NCI-H2227 (cell line): Measurements from ENCODE around the gene ST7.
"Not testable (repeated sequence)": the region's sequence is repeated elsewhere in the genome, so short reads cannot be mapped to it uniquely, and the experiment has no call there.

Experiments used
- DNase-seq: peaks from one replicate; lab custom pipeline; 2025; ENCODE audit not compliant: unreplicated experiment; lab: John Stamatoyannopoulos, UW

The ST7 gene, protein sequence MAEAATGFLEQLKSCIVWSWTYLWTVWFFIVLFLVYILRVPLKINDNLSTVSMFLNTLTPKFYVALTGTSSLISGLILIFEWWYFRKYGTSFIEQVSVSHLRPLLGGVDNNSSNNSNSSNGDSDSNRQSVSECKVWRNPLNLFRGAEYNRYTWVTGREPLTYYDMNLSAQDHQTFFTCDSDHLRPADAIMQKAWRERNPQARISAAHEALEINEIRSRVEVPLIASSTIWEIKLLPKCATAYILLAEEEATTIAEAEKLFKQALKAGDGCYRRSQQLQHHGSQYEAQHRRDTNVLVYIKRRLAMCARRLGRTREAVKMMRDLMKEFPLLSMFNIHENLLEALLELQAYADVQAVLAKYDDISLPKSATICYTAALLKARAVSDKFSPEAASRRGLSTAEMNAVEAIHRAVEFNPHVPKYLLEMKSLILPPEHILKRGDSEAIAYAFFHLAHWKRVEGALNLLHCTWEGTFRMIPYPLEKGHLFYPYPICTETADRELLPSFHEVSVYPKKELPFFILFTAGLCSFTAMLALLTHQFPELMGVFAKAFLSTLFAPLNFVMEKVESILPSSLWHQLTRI

DNA sequence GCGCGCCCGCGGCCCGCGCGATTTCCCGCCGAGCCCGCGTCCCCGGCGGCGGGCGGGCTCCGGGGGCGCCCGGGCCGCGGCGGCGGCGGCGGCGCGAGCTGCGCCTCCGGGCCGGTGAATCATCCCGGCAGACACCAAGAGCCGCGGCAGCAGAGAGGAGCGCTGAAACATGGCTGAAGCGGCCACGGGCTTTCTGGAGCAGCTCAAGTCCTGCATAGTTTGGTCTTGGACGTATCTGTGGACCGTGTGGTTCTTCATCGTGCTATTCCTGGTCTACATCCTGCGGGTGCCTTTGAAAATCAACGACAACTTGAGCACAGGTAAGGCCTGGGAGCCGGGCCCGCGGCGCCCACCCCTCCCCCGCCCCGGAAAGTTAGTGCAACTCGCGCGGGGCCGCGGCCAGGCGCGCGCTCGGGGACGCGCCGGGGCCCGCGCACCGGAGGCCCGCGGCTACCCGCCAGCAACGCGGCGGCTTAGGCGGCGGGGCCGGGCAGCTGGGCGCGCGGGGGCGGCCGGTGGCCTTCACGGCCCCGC, at the start of gene ST7:
Gene ST7 (plus strand): TSS at position 130 of the 534 bp plus-strand sequence. CDS start 40 bp downstream, at position 170.
- DNase-seq = peak; percentile 80

DNA sequence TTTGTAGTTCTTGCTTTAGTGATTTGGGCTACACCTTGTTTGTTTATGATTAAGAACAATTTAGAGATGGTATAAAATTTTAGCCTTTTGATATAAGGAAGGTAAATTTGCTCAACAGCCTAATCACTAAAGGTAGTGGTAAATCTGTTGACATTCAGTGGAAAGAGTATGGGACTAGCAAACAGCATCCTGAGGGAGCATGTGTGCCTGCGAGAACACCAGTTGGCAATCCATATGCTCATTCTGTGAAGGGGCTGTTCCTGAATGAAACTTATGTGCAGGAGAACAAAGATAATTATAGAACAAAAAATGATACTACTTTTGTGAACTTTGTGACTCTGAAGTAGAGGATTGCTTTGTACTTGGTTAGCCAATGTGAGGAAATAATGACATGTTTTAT, 46.9 kb upstream of the ST7 start:
- no peak for DNase-seq

DNA sequence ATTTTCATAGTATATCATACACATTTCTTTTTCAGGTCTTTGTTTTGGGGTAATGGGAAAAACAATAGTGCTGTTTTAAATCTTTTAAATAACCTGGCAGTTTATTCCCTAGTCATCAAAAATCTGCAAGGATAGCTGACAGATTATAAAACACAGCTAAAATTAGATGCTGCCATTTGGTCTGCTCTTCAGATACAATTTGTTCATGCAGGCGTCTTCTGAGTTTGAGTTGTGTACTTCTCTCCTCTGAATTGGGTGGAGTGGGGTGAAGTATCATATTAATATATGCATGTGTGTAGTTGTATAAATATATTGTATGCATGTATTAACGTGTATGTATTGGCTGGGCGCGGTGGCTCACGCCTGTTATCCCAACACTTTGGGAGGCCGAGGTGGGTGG, 42.9 kb upstream of the ST7 start:
- no peak for DNase-seq

DNA sequence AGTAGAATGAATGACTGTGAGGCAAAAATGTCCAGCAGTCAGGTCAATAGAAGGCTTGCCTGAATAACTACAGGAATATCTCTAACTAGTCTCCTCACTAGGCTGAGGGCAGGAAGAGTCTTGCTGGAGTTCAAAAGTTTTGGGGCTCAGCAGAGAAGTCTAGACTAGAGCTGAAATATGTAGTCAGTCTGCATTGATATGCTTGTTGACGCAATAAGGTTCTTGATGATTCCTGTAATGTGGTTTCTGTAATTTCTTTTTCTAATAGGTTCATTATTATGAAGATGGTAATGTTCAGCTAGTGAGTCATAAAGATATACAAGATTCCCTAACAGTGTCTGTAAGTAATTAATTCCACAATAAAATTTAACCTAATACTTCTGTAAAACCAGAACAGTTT, 41.5 kb upstream of the ST7 start:
- no peak for DNase-seq

DNA sequence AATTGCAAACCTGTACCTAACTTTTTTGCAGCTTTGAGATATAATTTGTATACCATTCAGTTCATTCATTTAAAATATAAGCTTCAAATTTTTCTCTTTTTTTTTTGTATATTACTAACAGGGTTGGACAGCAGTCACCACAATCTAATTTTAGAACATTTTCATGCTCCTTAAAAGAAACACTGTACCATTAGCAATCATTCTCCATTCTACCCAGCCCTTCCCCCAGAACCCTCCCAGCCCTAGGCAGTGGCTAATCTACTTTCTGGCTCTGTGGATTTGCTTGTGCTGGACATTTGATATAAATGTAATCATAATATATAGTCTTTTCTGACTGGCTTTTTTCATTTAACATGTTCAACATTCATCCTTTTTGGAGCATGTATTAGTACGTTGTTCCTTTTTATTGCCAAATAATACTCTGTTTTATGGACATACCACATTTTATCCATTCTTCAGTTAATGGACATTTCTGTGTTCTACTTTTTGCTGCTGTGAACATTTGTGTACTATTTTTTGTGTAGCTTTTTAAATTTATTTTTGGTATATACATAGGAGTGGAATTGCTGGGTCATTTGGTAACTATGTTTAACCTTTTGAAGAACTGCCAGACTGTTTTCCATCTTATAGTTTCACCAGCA, 40.9 kb upstream of the ST7 start:
- DNase-seq = no peak

DNA sequence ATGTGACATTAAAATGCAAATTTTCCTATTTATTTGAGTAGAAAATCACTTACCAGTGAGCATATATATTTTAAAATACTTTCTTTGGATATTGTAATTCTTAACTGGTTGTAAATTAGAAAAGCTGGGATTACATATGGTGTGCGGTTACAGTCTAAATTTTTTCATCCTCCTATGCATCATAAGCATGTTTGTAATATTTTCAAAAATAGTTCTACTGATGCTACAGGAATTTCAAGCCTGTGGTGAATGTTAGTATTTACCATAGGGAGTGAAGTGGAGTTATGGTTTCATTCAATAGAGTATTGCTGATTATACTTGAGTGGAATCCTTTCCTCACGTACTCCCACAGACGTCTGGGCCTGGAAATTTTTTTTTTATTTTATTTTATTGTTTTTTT, 34.6 kb upstream of the ST7 start:
- DNase-seq = no peak

DNA sequence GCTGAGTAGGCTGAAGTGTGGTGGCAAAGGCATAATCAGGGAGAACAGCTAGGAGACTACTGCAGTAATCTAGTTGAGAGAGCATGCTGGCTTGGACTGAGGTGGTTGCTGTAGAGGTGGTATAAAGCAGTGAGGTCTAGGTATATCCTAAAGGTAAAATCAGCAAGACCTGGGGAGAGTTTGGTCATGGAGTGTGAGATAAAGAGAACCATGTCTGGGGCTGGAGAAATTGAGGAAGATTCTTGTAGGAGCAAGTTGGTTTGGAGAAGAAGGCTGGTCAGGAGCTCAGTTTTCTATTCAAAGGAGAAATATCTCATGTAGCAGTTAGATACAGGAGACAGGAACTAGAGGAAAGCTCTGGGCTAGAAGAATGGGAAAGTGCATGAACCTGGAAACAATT, 32.9 kb upstream of the ST7 start:
- DNase-seq = no peak

DNA sequence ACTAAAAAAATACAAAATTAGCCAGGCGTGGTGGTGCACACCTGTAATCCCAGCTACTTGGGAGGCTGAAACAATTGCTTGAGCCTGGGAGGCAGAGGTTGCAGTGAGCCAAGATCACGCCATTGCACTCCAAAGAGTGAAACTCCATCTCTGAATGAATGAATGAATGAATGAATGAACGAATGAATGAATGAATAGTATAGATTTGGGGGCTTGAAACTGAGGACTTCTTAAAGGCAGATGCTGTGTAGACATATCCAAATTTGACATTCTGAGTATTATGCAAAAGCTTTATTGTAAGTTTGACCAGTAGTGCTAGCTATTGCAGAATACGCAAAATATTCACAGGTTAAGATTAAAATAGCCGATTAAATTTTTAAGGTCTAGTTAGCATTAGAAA, 30.8 kb upstream of the ST7 start:
- DNase-seq = no peak

DNA sequence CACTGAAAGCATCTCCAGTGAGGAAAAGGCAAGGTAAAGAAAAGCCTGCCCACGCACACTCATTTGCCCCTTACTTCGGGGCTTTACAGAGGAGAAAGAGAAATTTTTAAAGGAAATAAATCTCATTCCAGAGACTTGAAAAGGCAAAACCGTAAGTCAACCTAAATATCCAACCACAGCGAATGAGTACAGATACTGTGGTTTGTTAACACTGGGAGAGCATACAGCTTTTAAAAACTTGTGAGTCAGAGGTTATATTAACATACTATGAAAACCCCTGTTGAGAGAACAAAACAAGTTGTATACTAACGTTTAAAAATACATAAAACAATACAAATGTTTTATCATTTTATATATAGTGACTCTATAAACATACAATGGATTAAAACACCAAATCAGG, 28.6 kb upstream of the ST7 start:
- DNase-seq = no peak

DNA sequence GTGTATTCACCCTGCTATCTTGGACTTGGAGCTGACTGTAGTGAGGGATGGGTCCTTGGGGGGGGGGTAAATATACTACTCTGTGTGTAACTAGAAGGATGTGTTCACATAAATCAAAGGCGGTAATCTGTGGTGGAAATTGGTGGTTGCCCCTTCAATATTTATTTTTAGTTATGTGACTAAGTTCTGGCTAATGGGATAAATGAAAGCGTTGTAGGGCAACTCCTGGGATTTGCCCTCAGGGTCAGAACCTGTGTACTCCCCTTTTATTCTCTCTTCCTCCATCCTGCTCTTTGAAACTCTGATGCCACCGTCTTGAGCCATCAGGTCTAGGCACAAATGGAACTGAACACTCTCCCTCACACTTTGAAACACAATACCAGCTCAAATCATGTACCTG, 24.3 kb upstream of the ST7 start:
- no peak for DNase-seq

DNA sequence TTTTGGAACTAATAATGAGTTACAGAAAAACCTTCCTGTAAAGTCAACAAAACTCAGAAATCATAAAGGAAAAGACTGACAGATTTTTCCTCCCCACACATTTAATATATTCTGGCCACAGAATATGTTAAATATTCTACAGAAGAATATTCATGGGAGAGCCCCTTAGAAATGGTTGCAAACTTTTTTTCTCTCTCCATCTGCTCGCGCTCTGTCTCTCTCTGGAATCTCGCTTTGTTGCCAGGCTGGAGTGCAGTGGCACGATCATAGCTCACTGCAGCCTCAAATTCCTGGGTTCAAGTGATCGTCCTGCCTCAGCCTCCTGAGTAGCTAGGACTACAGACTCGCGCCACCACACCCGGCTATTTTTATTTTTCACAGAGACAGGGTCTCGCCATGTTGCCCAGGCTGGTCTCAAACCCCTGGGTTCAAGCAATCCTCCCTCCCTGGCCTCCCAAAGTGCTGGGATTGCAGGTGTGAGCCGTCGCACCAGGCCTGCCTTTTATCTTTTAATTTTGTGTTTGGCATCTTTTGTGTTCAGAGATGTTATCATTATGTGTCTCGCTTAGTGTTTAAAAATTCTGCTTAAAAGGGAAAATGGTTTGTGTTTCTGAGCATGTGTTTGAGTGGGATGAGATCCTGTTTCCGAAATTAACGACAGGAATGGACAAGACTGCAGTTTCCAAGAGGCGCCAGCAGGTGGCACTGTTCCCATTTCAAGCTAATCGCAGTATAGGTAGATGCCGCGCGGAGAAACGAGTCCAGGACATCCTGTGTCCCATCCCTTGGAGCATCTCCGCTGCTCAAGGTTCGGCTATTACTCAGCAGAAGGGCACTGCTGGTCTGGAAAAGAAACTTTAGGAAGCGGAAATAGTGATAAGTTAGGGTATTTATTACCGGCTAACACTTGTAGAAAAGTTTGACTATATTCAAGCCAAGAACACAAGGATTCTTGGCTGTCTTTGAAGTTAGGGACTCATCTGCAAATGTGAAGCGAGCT, 23.1 kb upstream of the ST7 start:
- DNase-seq = peak; percentile 89

DNA sequence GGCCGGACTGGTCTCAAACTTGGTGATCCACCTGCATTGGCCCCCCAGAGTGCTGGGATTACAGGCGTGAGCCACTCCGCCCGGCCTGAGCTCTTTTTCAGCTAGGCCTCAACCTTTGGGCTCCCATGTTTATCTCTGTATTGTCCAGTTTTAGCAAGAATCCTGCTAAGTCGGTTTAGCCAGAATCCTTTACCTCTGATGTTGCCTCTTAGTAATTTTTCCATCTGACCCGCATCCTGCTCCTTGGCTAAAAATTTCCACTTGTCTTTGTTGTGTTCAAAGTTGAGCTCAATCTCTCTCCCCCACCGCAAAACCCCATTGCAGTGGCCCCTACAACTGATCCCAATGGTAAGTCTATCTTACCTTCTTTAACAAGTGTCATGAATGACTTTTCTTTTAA, 20.7 kb upstream of the ST7 start:
- no peak for DNase-seq

DNA sequence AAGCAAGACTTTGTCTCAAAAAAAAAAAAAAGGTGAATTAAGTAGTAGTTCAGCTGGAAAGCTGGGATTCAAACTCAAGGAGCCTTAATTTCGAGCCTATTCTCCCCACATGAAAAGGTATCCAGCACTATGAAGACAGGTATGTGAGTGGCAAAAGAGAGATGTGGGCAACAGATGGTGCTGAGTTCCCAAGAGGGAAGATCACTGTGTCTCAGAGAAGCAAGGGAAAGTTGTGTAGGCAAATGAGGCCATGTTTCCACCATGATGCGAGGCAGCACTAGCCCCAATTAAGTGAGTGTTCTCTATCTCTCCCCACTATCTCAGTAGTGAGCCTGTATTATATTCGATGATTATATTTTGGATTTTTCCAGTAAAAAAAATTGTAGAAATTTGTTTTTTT, 19.8 kb upstream of the ST7 start:
- DNase-seq = no peak

DNA sequence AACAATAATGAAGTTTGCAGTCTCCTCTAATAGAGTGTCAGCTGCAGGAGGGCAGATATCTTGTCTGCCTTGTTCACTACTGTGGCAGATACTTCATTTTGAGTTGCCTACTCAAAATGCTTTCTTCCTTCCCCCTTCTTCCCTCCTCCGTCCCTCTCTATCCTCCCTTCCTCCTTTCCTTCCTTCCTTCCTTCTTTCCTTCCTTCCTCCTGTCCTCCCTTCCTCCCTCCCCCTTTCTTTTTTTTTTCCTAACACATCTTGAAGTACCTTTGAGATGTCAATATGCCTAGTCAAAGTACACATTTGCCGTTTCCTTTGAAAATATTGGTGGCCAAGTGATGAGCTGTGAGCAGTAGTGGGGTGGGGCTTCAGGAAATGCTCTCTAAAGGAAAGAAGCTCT, 18.7 kb upstream of the ST7 start:
- no peak for DNase-seq

DNA sequence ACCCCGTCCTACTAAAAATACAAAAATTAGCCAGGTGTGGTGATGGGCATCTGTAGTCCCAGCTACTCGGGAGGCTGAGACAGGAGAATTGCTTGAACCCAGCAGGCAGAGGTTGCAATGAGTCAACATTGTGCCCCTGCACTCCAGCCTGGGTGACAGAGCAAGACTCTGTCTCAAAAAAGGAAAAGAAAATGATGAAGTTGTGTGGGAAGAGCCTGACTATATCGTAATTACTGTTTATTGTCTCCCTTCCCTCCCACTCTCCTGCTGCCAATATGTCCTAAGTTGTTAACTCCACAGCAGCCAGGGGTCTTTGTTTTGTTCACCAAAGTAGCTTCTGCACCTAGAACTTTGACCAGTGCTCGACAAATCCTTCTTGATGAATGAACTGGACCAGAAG, 16.5 kb upstream of the ST7 start:
- DNase-seq = not testable (repeated sequence)

DNA sequence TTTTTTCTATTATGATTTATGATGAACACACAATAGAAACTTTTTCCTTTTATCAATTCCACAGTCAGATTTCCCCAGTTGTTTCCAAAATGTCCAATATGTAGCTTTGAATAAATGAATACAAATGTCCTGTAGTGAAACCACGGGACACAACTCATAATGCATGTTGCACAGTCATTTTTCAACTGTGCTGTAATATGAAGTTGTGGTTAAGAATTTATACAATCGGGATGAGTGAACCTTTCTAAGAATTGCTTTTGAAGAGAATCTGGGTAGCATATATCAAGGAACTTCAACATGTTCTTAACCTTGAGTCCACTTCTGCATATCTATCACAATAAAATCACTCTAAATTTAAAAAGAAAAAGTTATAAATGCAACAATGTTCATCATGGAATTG, 14.6 kb upstream of the ST7 start:
- DNase-seq = no peak

DNA sequence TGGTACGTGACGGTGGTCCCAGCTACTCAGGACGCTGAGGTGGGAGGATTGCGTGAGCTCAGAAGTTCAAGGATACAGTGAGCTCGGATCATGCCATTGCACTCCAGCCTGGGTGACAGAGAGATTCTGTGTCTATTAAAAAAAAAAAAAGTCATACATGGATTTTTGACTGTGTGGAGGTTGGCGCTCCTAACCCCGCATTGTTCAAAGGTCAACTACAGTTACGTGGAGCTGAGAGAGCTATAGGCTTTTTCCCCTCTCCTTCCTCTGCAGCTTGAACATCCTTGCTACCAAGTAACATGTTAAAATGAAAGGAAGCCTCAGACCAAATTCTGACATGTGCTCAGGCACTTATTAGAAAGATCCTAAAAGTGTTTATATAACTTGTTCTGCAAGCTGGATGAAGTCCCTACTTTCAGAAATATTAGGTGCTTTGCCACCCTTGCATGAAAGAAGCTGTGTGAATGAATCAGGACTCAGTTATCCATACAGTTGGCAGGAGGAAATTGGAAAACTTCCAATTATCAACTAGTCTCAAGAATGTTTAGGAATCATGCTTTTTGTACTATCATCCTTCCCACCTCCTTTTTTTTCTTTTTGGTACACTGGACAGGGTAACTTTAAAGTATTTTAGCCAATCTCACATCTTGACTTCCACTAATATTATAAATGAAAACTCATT, 12.5 kb upstream of the ST7 start:
- DNase-seq = no peak

DNA sequence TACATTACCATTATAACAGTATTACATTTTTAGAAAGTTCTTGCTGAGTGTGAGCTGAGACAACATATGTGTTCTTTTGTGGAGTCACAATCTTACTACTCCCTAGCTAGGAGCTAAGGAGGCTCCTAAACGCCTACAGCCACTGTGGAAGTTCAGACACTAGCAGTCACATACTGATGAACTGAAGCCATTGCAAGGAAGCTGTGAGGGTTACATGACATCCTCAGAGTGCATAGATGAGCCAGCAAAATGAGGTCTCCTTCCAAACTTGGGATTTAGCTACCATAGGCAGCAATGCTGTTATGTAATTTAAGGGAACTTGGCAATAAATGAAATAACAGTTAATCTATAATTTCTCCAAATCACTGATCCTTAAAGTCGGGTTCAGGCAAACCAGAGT, 10.8 kb upstream of the ST7 start:
- no peak for DNase-seq

DNA sequence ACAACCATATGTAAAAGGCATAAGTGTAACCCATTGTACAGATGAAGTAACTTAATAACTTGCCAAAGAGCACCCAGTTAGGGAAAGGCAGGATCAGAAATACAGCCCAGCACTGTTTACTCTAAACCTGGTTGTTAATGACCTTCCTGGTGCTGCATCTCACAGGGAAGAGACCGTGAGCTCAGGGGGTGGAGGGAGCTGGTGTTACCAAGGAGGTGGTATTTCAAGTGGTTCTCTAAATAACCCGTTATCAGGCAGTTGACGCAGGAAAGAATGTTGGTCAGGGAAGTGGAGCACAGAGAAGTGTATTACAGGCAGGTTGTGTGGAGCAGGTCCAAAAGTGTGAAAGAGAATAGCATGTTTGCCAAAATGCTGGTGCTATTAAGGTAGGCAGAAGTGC, 4.4 kb upstream of the ST7 start:
- peak; percentile 58 for DNase-seq
